CD4-positive, alpha-beta T cell treated with Interleukin-6 at 100 ng/mL for 8 hours (primary cell): ENCODE results near the gene CACNB2.

Source experiments
- DNase-seq: peaks from one replicate; pipeline ENCODE4 v3.0.0-alpha.2; 2020; ENCODE audit warnings: mixed read lengths, low spot score

CACNB2 gene

DNA sequence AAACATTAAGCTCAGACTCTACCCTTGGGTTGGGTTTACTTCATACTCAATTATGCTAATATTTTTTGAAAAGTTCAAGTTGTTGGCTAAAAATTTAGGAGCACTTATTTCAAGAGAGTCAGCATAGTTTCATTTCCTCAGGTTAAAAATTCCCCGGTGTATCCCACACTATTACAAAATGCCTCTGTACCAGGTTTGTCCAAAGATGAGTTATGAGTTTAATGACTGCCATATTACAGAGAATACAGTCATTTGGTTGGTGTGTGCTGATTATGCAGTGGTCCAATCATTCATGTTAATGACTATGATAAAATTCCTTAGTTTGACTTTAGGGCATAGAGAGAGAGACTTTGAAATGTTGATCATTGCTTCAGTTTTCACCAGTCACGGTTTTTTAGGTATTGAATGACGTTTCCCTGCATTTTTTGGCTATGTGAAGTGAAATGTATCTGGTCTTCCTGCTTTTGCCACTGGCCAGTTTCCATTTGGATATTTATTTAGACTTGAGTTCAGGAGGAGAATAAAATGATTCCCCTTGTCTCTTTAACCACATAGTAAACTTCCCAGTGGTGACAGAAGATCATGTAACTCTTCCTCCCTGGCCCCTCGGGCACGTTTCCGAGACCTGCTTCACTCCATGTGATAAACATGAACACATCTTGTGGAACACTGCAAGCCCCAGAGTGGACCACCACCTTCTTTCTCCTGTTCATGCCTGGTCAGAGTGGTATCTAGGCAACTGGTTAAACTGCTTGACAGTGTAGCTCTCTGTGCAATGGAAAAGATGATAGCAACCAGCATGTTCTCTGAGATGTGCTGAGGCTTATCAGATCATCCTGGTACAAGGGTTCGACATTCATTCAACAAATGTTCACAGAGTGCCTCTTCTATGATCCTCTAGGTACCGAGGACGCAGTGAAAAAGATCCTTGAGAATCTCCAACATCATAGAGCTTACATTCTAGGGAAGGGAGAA is 153.6 kb downstream of the CACNB2 start:
- no peak for DNase-seq

- no peak for DNase-seq
Observed at GRCh38 chr10:18294633-18295032, 154.4 kb downstream of the CACNB2 start.

DNA sequence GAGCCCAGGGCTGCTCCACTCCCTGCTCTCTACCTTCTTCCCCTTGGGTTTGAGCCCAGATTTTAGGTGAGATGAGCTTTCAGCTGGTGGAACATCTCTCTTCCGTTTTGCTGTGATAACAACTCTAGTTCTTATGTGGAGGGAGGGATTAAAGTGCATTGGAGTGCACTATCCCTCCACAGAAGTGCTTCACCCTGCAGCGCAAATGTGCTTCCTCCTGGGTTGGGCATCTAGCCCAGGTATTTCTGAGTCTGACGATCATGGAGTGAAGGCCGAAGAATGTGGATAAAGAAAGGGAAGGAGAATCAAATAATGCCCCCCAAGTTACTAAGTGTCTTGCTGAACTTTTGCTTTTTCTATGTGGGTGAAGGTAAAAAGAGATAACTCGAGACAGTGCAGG is 157.4 kb downstream of the CACNB2 start:
- DNase-seq, result no peak

DNA sequence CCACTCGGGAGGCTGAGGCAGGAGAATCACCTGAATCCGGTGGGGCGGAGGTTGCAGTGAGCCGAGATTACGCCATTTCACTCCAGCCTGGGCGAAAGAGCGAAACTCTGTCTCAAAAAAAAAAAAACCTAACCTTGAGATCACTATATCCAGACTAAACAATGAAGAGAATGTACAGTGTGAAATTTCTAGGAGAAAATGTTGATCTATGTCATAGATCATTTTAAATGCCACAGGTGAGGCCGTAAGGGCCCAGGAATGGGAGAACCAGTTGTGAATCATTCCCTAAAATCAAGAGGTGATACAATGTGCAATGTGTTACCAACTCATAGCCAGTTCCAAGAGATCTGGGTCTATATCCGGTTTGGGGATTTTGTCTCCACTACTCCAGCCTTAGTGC is 158.0 kb downstream of the CACNB2 start:
- DNase-seq, result no peak

- DNase-seq, result no peak
Observed at GRCh38 chr10:18303851-18304801, 163.9 kb downstream of the CACNB2 start.

GRCh38 chr10:18306031-18306430 is 165.8 kb downstream of the CACNB2 start:
- no peak for DNase-seq

GRCh38 chr10:18308600-18308999 is 168.4 kb downstream of the CACNB2 start:
- no peak for DNase-seq

GRCh38 chr10:18310761-18311160 is 170.5 kb downstream of the CACNB2 start:
- DNase-seq, result no peak

DNA sequence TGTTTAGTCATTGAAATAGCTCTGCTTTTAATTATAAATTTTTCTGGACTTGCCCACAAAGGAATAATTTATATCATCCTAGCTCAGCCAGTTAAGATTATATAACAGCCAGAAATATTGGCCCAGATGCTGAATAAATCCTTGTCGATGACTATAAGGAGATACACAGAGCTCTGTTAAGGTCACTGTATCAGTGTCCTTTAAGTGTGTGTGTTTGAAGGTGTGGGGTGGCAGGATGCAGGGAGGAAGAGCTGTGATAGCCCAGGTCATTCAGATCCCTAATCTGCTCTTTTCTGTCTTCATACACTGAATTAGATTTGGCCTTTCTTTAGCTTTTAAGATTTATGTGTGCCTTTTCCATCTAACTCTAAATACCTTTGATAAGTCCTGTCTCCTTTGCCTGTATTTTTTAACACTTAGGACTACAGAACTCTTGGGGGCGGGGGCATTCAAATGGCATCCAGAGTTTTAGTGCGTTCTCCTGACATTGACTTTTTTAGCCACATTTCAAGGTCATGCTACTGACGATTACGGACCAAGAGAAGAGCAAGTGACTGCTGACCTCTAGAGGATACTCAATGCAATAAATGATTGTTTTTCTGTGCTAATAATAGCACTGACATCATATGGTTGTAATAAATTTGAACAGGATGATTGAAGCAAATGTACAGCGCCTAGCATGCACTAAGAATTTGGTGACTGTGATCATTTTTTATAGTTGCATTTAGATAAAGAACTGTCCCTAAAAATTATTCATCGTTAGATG is 172.3 kb downstream of the CACNB2 start:
- DNase-seq, result no peak

- DNase-seq, result no peak
Observed at GRCh38 chr10:18313140-18313530, 172.9 kb downstream of the CACNB2 start.

DNA sequence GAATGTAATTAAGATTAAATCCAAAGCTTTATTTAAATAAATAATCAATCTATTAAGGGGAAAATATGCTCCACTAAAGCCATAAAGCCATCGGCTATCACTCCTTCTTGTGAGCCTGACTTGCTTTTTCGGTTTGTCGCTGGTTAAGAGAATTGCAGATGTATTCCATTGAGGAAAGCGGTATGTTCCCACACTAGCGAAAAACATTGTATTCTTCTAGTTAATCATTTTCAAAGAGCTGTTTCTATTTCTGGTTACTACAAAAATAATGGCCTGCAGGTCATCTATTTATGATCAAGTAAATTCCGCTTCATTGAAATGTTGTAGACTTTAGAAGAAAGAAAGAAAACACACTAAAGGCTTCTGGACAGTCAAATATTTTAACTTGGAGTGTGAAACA is 173.4 kb downstream of the CACNB2 start:
- no peak for DNase-seq

DNA sequence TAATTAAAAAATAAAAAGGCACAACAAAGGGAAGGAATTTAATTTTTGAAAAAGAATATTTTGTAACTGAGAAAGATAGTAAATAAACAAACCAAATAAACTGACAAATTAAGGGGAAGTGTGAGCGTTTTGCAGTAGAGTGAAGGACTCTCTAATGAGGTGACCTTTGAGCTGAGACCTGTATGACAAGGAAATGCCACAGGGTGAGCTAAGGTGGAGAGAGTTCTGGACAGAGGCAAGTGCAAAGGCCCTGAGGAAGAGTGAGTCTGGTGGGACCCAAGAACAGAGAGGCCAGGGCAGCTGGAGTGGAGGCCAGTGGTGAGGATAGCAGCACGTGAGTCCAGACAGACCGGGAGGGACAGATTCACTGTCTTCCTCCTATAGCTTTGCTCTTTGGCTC is 179.4 kb downstream of the CACNB2 start:
- no peak for DNase-seq

GRCh38 chr10:18321371-18321770 is 181.1 kb downstream of the CACNB2 start:
- DNase-seq, result no peak

GRCh38 chr10:18323916-18324315 is 183.7 kb downstream of the CACNB2 start:
- DNase-seq, result no peak

DNA sequence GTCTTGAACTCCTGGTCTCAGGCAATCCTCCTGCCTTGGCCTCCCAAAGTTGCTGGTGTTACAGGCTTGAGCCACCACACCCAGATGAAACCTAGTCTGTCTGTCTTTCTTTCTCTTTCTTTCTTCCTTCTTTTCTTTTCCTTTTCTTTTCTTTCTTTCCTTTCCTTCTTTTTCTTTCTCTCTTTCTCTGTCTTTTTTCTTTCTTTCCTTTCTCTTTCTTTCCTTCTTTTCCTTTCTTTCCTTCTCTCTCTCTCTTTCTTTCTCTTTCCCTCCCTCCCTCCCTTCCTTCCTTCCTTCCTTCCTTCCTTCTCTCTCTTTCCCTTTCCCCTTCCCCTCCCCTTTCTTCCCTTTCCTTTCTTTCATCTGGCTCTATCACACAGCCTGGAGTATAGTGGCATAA is 185.2 kb downstream of the CACNB2 start:
- no peak for DNase-seq

- no peak for DNase-seq
Observed at GRCh38 chr10:18325889-18326531, 185.8 kb downstream of the CACNB2 start.

DNA sequence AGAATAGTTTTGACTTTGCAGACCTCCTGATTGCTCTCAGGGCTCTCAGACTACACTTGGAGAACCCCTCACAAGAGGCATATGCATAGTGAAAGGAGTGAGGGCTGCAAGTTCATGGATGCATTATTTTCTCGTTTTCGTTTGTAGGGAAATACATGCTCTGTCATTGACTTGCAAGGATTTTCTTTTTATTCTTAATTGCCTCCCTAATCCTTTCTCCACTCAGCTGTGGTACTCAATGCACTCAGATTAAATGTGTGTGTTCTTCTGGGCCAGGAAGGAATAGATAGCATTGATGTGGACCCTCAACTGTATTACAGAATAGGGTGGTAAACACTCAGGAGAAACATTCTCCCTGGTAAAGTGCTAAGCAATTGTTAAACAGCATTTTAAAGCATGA is 188.7 kb downstream of the CACNB2 start:
- DNase-seq, result no peak

GRCh38 chr10:18332048-18332447 is 191.8 kb downstream of the CACNB2 start:
- no peak for DNase-seq

GRCh38 chr10:18332484-18332883 is 192.3 kb downstream of the CACNB2 start:
- no peak for DNase-seq

DNA sequence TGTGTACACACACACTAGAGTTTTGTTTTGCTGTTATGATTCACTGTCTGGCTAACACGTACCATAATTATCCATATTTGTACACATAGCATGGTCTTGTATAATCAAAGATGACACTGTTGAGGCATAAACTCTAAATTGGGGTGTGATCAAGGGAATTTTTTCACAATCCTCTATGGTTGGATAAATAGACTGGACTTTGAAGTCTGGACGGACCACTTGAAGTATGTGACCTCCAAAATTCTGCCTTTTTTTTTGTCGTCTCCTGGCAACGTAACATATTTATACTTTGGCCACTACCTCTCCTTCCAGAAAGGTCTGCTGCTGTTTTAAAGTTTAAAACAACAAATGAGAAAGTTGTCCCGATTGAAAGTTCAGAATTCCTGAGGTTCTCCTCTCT is 193.4 kb downstream of the CACNB2 start:
- no peak for DNase-seq

- DNase-seq, result no peak
Observed at GRCh38 chr10:18334116-18334867, 194.1 kb downstream of the CACNB2 start.
